C4-2B (cell line): Measurements from ENCODE around the gene PLCB4.

Source experiments
- ZFX ChIP-seq: fragments of 450-650 bp; IDR thresholded peaks from 2 replicates; pipeline ENCODE4 v1.6.1; 2017
- TF ChIP-seq, protein P1 (sequence below): fragments of 450-650 bp; conservative IDR thresholded peaks from 2 replicates; pipeline ENCODE4 v1.5.1; 2017; ENCODE audit warnings: mild to moderate bottlenecking

GRCh38 chr20:9294041-9294440 is 225.2 kb downstream of the PLCB4 start:
- TF ChIP-seq, protein P1, sequence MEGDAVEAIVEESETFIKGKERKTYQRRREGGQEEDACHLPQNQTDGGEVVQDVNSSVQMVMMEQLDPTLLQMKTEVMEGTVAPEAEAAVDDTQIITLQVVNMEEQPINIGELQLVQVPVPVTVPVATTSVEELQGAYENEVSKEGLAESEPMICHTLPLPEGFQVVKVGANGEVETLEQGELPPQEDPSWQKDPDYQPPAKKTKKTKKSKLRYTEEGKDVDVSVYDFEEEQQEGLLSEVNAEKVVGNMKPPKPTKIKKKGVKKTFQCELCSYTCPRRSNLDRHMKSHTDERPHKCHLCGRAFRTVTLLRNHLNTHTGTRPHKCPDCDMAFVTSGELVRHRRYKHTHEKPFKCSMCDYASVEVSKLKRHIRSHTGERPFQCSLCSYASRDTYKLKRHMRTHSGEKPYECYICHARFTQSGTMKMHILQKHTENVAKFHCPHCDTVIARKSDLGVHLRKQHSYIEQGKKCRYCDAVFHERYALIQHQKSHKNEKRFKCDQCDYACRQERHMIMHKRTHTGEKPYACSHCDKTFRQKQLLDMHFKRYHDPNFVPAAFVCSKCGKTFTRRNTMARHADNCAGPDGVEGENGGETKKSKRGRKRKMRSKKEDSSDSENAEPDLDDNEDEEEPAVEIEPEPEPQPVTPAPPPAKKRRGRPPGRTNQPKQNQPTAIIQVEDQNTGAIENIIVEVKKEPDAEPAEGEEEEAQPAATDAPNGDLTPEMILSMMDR: no peak
- TF ChIP-seq ZFX: no peak
